ENCODE results near the gene SCG3.

SCG3 gene

DNA sequence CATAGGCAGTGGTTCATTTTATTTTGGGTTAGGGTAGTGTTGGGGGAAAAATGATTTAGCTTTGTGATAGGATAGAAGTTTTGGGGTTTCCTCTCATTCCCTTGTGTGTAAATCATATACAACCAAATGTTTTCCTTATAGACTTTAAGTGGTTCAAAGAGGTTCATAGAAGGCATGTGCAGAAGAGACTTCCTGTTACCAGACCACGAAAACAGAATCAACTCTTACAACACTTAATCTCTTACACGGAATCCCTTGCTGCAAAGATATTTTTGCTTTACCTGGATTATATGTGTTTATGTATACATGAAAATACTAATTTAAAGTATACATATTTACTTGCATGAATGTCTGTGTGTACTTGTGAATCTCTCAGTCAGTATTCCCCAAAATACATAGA is 73.0 kb downstream of the SCG3 start:
- TF ChIP-seq, protein P1, sequence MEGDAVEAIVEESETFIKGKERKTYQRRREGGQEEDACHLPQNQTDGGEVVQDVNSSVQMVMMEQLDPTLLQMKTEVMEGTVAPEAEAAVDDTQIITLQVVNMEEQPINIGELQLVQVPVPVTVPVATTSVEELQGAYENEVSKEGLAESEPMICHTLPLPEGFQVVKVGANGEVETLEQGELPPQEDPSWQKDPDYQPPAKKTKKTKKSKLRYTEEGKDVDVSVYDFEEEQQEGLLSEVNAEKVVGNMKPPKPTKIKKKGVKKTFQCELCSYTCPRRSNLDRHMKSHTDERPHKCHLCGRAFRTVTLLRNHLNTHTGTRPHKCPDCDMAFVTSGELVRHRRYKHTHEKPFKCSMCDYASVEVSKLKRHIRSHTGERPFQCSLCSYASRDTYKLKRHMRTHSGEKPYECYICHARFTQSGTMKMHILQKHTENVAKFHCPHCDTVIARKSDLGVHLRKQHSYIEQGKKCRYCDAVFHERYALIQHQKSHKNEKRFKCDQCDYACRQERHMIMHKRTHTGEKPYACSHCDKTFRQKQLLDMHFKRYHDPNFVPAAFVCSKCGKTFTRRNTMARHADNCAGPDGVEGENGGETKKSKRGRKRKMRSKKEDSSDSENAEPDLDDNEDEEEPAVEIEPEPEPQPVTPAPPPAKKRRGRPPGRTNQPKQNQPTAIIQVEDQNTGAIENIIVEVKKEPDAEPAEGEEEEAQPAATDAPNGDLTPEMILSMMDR (conservative IDR thresholded peaks at IDR 0.05; ENCODE audit: control insufficient read depth, insufficient read depth, low read depth, low read length): no peak
- DNase-seq (ENCODE audit: low read depth): no peak
- no peak overlapping the region for H3K4me3 ChIP-seq (ENCODE audit: control insufficient read depth, low read depth, low read length)

DNA sequence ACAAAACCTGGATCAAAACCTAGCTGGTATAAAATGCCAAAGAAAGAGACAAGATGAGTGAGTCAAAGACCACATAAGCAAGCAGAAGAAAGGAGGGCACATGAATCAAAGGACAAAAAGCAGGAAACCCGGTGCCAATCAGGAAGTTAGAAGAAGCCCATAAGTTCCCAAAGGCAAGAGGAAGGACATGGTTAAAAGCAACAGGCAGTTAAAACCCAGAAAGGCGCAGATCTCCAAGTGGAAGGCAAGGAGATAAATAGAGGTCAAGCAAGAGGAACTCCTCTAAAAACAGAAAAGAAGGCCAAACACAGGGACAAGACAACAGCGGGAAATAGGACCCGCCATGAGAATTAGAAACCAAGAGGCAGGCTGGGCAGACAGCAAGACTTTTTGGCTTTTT is 74.5 kb downstream of the SCG3 start:
- H3K4me3 ChIP-seq (ENCODE audit: control insufficient read depth, low read depth, low read length): no peak overlapping the region
- TF ChIP-seq, protein P1 (conservative IDR thresholded peaks at IDR 0.05; ENCODE audit: control insufficient read depth, insufficient read depth, low read depth, low read length): no peak
- DNase-seq (ENCODE audit: low read depth): no peak

DNA sequence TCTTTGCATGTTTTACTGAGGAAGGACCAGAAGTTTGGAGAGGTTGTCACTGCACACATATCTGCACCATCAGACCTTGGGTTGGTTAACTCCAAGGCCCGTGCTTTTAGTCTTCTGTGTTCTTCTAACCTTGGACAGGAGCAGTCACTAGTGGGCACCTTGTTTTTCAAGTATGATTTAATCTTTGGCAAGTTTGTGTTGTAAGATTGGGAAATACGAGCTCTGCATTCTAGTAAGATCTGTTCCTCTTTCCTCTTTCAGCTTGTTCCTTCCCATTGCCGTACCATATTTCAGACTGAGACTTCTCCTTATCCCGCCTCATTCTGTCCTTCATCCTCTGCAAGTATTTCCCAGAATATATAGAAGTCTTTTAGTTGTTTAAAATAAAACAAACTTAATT is 75.2 kb downstream of the SCG3 start:
- no peak for DNase-seq (ENCODE audit: low read depth)
- TF ChIP-seq, protein P1 (conservative IDR thresholded peaks at IDR 0.05; ENCODE audit: control insufficient read depth, insufficient read depth, low read depth, low read length): no peak
- H3K4me3 ChIP-seq (ENCODE audit: control insufficient read depth, low read depth, low read length): no peak overlapping the region

DNA sequence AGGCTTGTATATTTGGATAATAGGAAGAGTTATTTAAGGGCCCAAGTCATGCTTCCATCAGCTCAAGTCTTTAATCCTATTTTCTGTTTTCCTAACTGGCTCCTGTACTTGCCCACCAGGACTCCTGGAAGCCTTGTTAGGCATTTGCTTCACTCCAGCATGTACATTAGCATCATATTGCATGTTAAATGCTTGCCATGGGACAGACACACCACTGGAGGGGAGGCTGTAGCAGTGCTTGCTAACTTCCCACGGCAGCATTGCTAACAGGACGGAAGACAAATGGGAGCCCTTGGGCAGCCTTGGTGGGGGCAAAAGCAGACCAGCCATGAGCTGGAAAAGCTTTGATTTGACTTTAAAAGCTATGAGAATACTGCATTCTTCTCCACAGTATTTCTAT is 76.1 kb downstream of the SCG3 start:
- no peak for DNase-seq (ENCODE audit: low read depth)
- no peak overlapping the region for H3K4me3 ChIP-seq (ENCODE audit: control insufficient read depth, low read depth, low read length)
- TF ChIP-seq, protein P1 (conservative IDR thresholded peaks at IDR 0.05; ENCODE audit: control insufficient read depth, insufficient read depth, low read depth, low read length): no peak

GRCh38 chr15:51758645-51759044 is 77.3 kb downstream of the SCG3 start:
- H3K4me3 ChIP-seq (ENCODE audit: control insufficient read depth, low read depth, low read length): no peak overlapping the region
- TF ChIP-seq, protein P1 (conservative IDR thresholded peaks at IDR 0.05; ENCODE audit: control insufficient read depth, insufficient read depth, low read depth, low read length): no peak
- DNase-seq (ENCODE audit: low read depth): peak; percentile 97

DNA sequence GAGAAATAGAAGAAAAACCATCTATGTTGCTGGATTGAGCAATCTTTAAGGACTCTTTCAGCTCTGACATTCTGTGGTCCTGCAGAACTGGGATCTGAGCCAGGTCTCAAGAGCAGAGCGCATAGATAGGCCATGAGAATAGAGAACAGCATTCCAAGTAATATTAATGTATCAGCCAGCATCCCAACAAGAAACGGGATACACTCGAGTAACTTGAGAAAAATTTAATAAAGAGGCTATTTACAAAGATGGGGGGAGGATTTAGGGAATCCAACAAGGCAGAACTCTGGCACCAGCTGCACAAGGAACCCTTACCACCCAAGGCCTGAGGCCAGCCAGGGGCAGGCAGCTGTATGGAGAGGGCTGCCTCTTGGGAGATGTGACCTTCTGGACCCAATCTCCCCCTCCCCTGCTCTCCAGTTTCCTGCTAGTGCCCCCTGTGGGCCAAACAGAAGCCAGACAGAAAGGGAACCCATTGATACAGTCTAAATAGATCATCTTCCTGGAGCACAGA is 78.3 kb downstream of the SCG3 start:
- DNase-seq (ENCODE audit: low read depth): peak; percentile 97
- no peak overlapping the region for H3K4me3 ChIP-seq (ENCODE audit: control insufficient read depth, low read depth, low read length)
- TF ChIP-seq, protein P1 (conservative IDR thresholded peaks at IDR 0.05; ENCODE audit: control insufficient read depth, insufficient read depth, low read depth, low read length): peak; percentile 53

GRCh38 chr15:51760805-51761204 is 79.5 kb downstream of the SCG3 start:
- no peak for DNase-seq (ENCODE audit: low read depth)
- TF ChIP-seq, protein P1 (conservative IDR thresholded peaks at IDR 0.05; ENCODE audit: control insufficient read depth, insufficient read depth, low read depth, low read length): no peak
- no peak overlapping the region for H3K4me3 ChIP-seq (ENCODE audit: control insufficient read depth, low read depth, low read length)

All from fibroblast of mammary gland (primary cell).